MCF 10A (cell line): Measurements from ENCODE around the gene ZNF497. TPM values are rescaled to one million over a fixed set of nuclear protein-coding genes. Genes with fewer than 3 reads are reported as not detected.
"Not testable (repeated sequence)": the region's sequence is repeated elsewhere in the genome, so short reads cannot be mapped to it uniquely, and the experiment has no call there.

Experiments
- BruUV-seq: library from RNA; stranded (reverse); fragments of 400-500 nt; replicated peaks from 2 replicates; lab custom pipeline; 2021; lab: Mats Ljungman, UMichigan
- CTCF ChIA-PET: fragments of 300-600 bp; sonication (Branson Sonifier 250); formaldehyde crosslinking; extraction: SDS; loops from one replicate; lab custom pipeline; 2021; ENCODE audit warnings: antibody characterized with exemption, inconsistent platforms; lab: Yijun Ruan, JAX
- POLR2A ChIA-PET: fragments of 300-600, 350-650 bp; sonication (Branson Sonifier 250); formaldehyde crosslinking; extraction: SDS; loops from one replicate; lab custom pipeline; 2020; ENCODE audit warnings: antibody characterized with exemption, inconsistent platforms; lab: Yijun Ruan, JAX
- DNase-seq: peaks from one replicate; pipeline ENCODE4 v3.0.0-alpha.2; 2018; ENCODE audit not compliant: unreplicated experiment
- H3K27ac Mint-ChIP-seq: one replicate; pipeline ENCODE4 v1.8.0; 2022; ENCODE audit warnings: mild to moderate bottlenecking, low read depth, mixed read lengths; ENCODE audit not compliant: unreplicated experiment
- H3K27me3 Mint-ChIP-seq: one replicate; pipeline ENCODE4 v1.8.0; 2022; ENCODE audit warnings: mixed read lengths; ENCODE audit not compliant: insufficient read depth, unreplicated experiment
- H3K36me3 Mint-ChIP-seq: one replicate; pipeline ENCODE4 v1.8.0; 2022; ENCODE audit warnings: mild to moderate bottlenecking, moderate library complexity, mixed read lengths; ENCODE audit not compliant: insufficient read depth, unreplicated experiment
- H3K4me1 Mint-ChIP-seq: one replicate; pipeline ENCODE4 v1.8.0; 2022; ENCODE audit warnings: mixed read lengths; ENCODE audit not compliant: insufficient read depth, unreplicated experiment
- H3K4me3 Mint-ChIP-seq: one replicate; pipeline ENCODE4 v1.8.0; 2022; ENCODE audit warnings: mild to moderate bottlenecking, moderate library complexity, mixed read lengths; ENCODE audit not compliant: unreplicated experiment
- H3K9me3 Mint-ChIP-seq: one replicate; pipeline ENCODE4 v1.8.0; 2022; ENCODE audit warnings: mixed read lengths; ENCODE audit not compliant: unreplicated experiment
- CTCF ChIP-seq: fragments of 200-600 bp; IDR thresholded peaks from one replicate; pipeline ENCODE4 v1.8.0; 2022; ENCODE audit warnings: antibody characterized with exemption, mild to moderate bottlenecking; ENCODE audit not compliant: unreplicated experiment
- intact Hi-C: fragments of 100-400 bp; cut with micrococcal nuclease; formaldehyde crosslinking; loops from 2 replicates; pipeline ENCODE4 v1.14.1; 2022
- total RNA-seq: library from RNA; stranded (reverse); gene quantifications from 2 replicates; pipeline ENCODE4 v1.2.3, GENCODE V29; 2022

ZNF497 gene
- total RNA-seq, 1 experiment from 2014 or later = 3.2 TPM

- no peaks in the 10 kb centered on the region for H3K27me3 Mint-ChIP-seq
- ChIA-PET POLR2A (interaction anchor here (1.0 to 2.7 kb wide), 10 partner anchors 11 to 168 kb away, joined by 3 to 24 read pairs (median 6); partner anchors contain the start of genes ZBTB45, ZNF324B, ZNF446 and ZNF497), CTCF (interaction anchor here (2.1 kb wide), 1 partner anchor 10 kb away, joined by 6 read pairs; no protein-coding TSS in a partner anchor)
- H3K36me3 Mint-ChIP-seq = peaks cover 22% of the 10 kb centered on the region
- H3K4me1 Mint-ChIP-seq = peaks cover 26% of the 10 kb centered on the region
- H3K9me3 Mint-ChIP-seq = no peaks in the 10 kb centered on the region
- DNase-seq = no peak
- intact Hi-C loops = loop anchor here (1.0 to 5.0 kb wide), 2 partner anchors 45 to 59 kb away; partner anchors contain the start of gene ZNF324B
- BruUV-seq = TSS peak; percentile 81
- TF ChIP-seq CTCF = no peak
- peak overlapping the region; percentile 81 for H3K4me3 Mint-ChIP-seq
- peak overlapping the region; percentile 95 for H3K27ac Mint-ChIP-seq
Observed at GRCh38 chr19:58407658-58408151, 45.2 kb upstream of the ZNF497 start.

- Mint-ChIP-seq H3K27me3 (no peaks in the 10 kb centered on the region), H3K4me1 (peaks cover 26% of the 10 kb centered on the region), H3K36me3 (peaks cover 22% of the 10 kb centered on the region), H3K4me3 (peak overlapping the region; percentile 81), H3K27ac (peak overlapping the region; percentile 95), H3K9me3 (no peaks in the 10 kb centered on the region)
- no peak for TF ChIP-seq CTCF
- intact Hi-C loops = loop anchor here (5.0 kb wide), 1 partner anchor 45 kb away; the partner anchor contains the start of gene ZNF324B
- CTCF ChIA-PET = interaction anchor here (0.9 to 2.1 kb wide), 3 partner anchors 11 to 20 kb away, joined by 3 to 6 read pairs (median 3); partner anchors contain the start of genes RNF225 and RPS5
- BruUV-seq = no TSS peak
- DNase-seq = no peak
- POLR2A ChIA-PET = interaction anchor here (0.6 to 0.8 kb wide), 3 partner anchors 15 to 159 kb away, joined by 3 to 4 read pairs (median 3); partner anchors contain the start of gene ZNF324B
Observed at GRCh38 chr19:58406818-58407657, 44.5 kb upstream of the ZNF497 start.

GRCh38 chr19:58403920-58404478 lies 41.4 kb upstream of the ZNF497 start:
- H3K36me3 Mint-ChIP-seq, H3K4me3 Mint-ChIP-seq: not testable (repeated sequence)

GRCh38 chr19:58401840-58402421 lies 39.4 kb upstream of the ZNF497 start:
- peaks cover 6% of the 10 kb centered on the region for H3K36me3 Mint-ChIP-seq
- H3K4me3 Mint-ChIP-seq = peak overlapping the region; percentile 92
- BruUV-seq = no TSS peak
- H3K27me3 Mint-ChIP-seq = no peaks in the 10 kb centered on the region
- intact Hi-C loops = loop anchor here (1.0 kb wide), 1 partner anchor 21 kb away; the partner anchor contains the start of gene ZNF837
- CTCF ChIA-PET = interaction anchor here (0.9 to 2.1 kb wide), 2 partner anchors 25 to 112 kb away, joined by 3 to 7 read pairs; no protein-coding TSS in a partner anchor
- H3K27ac Mint-ChIP-seq = peak overlapping the region; percentile 95
- peaks cover 18% of the 10 kb centered on the region for H3K4me1 Mint-ChIP-seq
- DNase-seq = no peak
- no peak for TF ChIP-seq CTCF
- no peaks in the 10 kb centered on the region for H3K9me3 Mint-ChIP-seq
- POLR2A ChIA-PET = interaction anchor here (0.6 to 4.7 kb wide), 6 partner anchors 13 to 72 kb away, joined by 3 to 22 read pairs (median 4); partner anchors contain the start of genes RPS5, ZNF324B and ZNF497

More at GRCh38 chr19:58403920-58404478, 41.4 kb upstream of the ZNF497 start:
- H3K9me3 Mint-ChIP-seq, H3K27me3 Mint-ChIP-seq, intact Hi-C loops, H3K27ac Mint-ChIP-seq, BruUV-seq, DNase-seq: not testable (repeated sequence)
- ChIA-PET CTCF (interaction anchor here (1.0 kb wide), 1 partner anchor 60 kb away, joined by 3 read pairs; no protein-coding TSS in a partner anchor), POLR2A (interaction anchor here (0.7 to 1.6 kb wide), 2 partner anchors 17 to 74 kb away, joined by 3 to 4 read pairs; partner anchors contain the start of gene RPS5)
- peaks cover 28% of the 10 kb centered on the region for H3K4me1 Mint-ChIP-seq
